HCT116 (cell line): ENCODE results near the gene FAM3B.

ENCODE experiments used
- FOSL1 ChIP-seq: IDR thresholded peaks from 2 replicates; pipeline ENCODE4 v1.6.1; 2012; ENCODE audit warnings: low read depth
- SP1 ChIP-seq: IDR thresholded peaks from 2 replicates; pipeline ENCODE4 v1.6.1; 2012; ENCODE audit warnings: low read depth

GRCh38 chr21:41363370-41364270, 47.0 kb downstream of the FAM3B start:
- no peak for TF ChIP-seq FOSL1
- no peak for TF ChIP-seq SP1
